ENCODE data around the gene POLR1A.

The POLR1A gene

DNA sequence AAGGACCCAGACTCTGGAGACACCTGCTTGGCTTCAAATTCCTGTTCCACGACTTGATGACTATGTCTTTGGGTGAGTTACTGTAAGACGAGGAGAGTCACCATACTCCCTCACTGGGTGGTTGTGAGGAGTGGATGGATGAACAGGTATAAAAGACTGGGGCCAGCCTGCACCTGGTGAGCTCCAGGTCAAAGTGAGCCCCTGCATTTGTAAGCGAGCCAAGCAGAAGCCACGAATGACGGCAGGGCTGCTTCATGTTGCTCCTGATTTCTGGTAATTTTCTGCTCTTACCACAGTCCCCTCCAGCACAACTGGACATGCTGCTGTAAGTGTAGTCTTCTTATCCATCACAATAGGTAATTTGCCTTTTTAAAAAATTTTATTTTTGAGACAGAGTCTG lies 86.6 kb downstream of the POLR1A start:
- DNase-seq = peak in 1 of 2 experiments; percentile 3

DNA sequence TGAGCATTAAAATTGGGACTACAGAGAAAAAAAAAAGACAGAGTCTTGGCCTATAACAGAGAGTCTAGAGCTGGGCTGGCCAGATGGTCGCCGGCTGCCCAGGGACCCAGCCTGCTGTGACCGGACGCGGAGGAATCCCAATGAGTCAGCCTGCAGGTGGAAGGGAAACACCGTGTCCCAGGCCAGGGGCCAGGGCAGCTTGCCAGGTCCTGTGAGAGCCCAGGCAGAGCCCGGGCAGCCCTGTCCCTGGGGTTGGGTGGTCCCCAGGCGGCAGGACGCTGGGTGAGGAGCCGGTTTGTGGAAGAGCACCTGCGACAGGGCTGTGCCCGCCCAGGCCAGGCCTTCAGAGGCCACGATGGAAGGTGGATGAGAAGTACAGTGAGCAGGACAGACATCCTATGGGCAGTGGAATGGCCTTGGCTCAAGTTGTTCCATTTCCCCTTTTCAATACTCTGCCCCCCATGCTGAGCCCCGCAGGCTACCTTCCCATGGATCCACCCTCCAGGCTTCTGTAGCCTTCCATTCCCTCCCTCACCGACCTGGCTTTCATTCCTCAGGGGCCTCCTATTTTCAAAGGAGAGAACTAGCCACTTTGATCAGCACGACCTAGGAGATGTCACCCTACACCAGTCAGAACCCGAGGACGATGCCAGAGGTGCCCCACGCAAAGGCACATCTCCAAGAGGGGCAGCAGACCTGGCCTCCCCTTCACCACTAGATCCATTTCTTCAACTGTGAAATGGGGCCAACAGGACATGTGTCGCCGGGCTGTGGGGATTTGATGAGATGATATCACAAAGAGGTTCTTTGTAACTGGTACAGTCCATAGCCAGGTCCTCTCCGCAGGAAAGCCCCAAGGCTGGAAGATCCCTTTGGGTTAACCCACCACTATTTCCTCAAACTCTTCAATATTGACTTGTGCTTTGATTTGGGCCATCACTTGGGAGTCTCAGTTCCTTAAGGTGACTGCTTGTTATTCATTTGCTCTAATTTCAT lies 87.5 kb downstream of the POLR1A start:
- DNase-seq = peak in 1 of 2 experiments; percentile 35

DNA sequence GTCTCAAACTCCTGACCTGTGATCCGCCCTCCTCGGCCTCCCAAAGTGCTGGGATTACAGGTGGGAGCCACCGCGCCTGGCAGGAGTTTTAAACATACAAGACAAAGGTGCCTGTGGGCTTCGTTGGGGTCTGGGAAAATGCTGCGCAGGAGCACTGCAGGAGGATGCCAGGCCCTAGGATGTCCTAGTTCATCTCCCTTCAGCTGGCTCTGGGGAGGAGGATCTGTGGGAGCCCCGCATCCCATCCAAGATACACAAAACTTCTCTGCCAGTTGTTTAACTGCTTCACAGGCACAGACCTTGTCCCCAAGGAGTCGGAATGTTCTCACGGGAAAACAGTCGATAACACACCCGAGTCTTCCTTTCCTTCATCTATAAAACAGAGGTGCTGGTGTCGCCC lies 89.1 kb downstream of the POLR1A start:
- no peak for DNase-seq

DNA sequence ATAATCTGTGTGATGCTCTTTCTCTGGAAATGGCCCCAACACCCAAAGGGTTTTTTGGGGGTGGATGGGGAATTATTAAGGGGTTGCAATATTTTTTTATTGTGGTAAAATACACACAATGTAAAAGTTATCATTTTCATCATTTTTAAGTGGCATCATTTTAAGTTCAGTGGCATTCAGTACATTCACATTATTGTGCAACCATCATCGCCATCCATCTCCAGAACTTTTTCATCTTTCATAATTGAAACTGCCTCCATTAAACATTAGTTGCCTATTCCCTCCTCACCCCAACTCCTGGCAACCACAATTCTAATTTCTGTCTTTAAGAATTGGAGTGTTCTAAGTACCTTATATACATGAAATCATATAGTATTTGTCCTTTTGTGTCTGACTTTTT lies 90.0 kb downstream of the POLR1A start:
- DNase-seq = no peak

DNA sequence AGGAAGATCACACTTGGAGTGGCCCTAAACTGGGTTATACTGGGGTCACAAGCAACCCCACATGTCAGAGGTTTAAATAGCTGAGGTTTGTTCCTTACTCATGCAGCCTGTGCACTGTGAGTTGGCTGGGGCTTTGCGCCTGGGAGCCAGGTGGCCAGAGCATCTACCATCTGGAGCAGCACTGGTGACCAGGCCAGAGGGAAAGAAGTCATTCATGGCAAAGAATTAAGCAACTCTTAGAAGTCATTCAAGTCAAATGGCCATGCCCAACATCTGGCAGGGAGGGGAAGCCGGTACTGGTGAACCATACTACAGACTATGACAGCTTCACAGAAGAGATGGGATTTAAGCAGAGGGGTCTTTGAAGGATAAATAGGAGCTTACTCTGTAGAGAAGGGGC lies 90.7 kb downstream of the POLR1A start:
- peak in 1 of 2 experiments; percentile 62 for DNase-seq

DNA sequence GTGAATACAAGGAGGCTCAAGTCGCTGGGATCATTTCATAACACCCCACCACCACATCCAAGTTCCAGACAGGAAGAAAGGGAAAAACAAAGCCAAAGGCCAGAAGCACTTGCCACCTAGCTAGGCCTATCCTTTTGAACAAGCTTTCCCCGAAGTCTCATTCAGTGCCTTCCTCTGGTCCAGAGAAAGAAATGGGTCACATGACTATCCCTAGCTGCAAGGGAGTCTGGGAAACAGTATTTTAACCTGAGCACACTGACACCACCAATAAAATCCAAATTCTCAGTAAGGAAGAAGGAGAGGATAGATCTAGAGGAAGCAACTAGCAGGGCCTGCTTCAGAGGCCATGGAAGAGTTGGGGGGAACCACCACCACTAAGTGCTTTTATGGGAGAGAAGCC lies 91.2 kb downstream of the POLR1A start:
- no peak for DNase-seq

DNA sequence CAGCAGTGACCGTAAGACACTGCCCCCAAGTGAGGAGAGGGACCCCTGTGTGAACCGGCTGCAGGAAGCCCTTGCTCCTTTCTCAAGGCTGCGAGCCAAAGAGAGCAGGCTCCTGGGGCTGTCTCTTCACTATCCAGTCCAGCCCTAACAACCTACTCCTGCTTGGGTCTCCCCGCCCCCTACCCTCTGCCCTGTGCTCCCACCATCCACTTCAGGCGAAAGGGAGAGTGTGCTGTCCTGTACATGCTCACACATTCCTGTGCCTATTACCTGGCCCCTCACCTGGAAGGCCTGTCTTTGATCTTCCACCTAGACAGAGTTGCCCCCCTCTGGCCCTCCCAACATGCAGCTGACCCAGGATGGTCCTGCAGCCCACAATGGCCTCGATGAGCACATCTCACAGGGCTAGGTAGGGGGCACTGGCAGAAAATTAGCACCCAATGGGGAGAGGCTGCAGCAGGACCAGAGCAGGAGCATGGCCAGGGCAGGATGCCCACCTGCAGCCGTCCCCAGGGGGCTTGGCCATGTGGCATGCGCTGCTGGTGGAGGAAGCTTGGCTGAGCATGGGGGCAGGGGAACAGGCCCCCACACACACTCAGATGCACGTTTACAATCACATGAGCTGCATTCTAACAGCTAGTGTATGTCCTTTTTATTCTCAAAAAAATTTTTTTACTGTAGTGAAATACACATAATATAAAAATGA lies 93.5 kb downstream of the POLR1A start:
- DNase-seq = no peak

DNA sequence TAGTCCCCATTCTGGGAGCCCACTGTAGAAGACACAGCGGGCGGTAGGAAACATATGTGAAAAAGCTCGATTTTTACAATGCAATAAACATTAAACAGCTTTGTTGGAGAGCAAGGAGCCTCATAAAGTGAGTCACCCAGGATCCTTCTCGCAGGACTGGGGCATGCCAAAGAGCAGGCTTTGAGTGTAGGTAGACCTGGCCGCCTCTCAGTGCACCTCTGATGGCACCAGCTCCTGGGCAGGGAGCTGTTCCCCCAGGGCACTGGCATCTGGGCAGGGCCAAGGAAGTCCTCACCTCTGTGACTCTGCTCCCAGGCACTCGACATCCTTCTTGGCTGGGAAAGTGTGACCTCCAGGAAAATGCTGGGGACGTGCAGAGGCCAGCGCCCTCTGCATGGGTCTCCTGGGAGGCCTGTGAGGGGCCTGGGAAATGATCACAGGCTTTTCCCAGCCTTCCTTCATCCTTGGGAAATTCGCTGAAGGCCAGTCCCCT lies 94.2 kb downstream of the POLR1A start:
- DNase-seq = no peak

DNA sequence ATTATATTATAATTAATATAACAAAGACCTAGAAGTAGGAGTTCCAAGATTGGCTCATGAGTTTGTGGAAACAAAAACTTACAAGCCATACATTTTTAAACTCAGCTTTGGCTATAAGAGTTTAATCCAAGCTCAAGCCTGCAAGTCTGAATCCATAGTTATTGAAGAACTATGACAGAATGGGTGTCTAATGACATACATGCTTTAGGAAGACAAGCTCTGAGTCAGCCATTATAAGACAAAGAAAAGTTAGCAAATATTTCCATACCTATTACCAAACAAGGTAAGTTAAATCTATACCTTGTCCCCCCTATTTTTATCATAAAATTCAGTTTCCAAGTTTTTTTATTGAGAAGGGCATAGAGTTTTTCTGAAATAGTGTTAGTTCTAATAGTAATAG lies 95.6 kb downstream of the POLR1A start:
- no peak for DNase-seq

DNA sequence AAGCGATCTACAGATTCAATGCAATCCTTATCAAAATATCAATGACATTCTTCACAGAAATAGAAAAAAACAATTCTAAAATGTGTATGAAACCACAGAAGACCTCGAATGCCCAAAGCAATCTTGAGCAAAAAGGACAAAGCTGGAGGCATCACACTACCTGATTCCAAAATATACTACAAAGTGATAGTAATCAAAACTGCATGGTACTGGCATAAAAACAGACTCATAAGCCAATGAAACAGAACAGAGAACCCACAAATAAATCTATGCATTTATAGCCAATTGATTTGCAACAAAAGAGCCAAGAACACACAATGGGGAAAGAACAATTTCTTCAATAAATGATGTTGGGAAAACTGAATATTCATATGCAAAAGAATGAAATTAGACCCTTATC lies 99.2 kb downstream of the POLR1A start:
- no peak for DNase-seq

DNA sequence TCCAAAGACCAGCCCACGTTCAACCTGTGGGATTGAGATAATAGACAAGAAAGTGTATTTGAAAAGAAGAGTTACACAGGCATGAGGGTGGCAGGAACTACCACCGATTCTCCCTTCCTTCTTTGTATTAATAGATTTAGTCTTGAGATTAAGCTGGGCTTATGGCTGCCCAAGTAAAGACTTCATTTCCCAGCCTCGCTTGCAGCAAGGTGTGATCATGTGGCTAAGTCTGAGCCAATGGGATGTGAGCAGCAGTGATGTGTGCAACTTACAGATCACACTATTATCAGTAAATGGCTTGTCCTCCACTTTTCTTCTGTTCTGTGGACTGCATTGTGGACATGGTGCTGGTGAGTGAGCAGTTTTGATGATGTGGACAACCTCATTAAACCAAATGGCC lies 101.7 kb downstream of the POLR1A start:
- DNase-seq = no peak

DNA sequence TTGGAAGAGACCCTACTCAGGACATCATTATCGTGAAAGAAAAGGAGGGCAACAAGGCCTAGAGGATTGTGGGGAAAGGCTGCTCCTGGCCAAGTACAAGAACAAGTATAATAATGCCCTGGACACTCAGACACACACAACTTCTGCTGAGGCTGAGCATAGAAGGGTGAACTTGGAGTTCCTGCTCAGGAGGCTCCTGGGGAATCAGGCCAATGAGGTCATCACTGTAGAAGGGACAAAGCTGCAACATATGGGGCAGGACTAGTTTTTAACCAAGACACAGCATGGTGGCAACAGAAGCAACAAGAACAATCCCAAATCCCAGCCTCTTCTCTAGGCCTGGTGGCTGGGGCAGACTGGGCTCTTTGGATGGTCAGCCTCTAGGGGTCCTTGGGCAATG lies 102.6 kb downstream of the POLR1A start:
- no peak for DNase-seq

DNA sequence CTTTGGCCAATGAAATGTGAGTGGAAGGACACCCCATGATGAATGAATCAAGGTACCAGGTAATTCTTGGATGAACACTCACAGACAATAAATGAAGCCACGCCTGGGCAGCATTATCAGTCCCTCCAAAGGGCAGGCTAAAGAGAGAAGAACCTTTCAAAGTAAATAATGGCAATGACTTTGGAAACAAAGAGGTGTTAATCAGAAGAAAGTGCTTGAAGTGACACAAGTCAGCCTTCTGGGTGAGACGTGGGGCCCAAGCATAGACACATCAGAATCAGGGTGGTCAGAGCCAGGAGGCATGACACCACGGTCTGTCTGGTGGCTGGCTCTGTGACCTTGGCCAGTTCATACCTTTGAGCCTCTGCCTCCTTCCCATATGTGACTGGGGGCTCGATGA lies 103.3 kb downstream of the POLR1A start:
- no peak for DNase-seq

DNA sequence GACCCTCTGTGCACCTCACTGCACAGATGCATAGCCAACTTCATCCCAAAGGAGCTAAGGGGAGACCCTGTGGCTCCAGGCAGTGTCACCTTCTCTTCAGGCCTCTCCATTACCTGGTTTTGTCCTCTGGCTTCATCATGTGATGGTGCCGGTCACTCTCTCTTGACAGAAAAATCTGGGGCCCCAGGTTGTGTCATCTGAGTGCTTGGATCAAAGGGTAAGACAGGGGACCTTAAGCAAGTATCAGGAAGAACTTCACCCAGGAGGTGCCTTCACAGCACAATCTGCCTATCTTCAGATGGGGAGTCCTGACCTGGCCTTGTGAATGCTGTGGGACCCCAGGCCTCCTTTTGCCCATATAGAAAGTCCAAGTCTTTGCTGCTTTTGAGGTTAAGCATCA lies 104.4 kb downstream of the POLR1A start:
- DNase-seq = no peak

DNA sequence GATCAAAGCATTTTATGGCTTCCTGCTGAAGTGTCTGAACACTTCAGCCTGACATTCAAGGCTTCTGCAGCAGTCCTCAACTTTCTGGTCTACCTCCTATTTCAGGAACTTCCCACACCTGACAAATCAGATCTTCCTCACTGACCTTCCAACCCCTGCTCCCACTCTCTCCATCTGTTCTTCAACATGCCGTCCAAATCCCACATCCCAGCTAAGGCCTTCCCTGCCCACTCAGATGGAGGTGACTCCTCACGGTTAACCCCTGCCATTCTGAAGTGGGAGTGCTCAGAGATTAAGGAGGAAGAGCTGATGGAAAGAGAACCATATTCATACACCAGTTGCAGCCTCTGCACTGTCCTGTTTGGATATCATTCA lies 104.8 kb downstream of the POLR1A start:
- no peak for DNase-seq

DNA sequence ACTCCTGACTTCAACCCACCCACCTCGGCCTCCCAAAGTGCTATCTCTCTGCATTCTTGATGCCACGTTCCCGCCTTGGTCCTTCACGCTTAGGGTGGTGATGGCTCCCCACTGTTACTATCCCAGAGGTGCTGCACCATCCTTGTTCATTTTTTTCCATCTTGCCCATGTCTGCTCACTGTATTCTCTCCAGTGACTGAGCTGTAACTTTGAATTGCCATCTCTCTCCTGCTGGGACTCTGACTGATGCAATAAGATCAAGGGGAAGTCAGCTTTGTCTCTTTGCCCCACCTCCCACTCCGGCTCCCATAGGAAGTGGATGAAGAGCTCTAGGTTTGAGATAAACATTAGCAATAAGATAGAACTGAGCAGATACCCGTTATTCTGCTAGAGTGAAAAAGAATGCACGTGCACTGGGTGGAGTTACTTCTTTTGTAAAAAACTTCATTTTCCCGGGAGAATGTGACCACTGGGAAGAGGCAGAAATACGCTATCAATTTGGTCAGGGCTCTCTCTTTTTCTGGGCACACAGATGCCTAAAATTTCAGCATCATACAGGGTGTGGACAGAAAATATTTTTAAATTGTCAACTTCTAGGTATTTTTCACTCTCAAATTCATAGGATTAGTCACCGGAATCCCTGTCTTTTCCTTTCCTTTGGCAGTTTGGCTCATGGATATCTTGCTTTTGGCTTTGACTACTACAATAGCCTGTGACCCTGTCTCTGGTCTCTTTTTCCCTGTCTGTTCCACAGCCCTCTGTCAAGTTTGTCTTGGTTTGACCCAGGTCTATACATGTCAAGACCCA lies 105.4 kb downstream of the POLR1A start:
- no peak for DNase-seq

DNA sequence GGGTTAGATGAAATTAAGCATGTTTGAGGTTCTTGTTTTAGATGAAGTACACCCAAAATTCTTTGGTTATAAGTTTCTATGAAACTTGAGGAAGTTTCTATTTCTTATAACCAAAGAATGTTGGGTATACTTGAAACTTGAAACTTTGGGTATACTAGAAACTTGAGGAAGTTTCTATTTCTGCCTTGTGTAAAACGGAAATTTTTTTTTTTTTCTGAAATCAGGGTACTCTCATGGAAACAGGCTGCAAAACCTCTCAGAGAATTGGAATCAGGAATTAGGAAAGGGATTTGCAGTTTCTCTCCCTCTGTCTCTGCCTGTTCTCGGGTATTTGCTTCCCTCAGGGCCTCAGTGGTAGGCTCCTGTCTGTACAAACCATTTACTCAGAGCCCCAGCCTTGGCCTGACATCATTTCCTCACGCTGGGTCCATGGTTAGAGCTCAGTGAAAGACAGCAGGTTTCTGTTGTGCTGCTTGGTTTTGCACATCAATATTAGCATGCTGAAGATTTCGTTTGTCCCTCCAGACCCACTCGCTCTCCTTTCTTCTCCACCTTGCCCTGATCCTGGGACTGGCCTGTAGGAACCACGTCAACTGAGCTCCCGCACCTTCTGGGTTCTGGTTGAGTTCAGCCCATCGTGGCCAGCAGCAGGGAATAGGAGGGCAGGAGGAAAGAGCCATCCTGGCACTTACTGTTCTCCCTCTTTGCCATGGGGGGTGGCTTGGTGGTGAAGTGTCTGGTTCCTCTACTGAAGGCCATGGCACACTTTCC lies 106.4 kb downstream of the POLR1A start:
- DNase-seq = no peak

DNA sequence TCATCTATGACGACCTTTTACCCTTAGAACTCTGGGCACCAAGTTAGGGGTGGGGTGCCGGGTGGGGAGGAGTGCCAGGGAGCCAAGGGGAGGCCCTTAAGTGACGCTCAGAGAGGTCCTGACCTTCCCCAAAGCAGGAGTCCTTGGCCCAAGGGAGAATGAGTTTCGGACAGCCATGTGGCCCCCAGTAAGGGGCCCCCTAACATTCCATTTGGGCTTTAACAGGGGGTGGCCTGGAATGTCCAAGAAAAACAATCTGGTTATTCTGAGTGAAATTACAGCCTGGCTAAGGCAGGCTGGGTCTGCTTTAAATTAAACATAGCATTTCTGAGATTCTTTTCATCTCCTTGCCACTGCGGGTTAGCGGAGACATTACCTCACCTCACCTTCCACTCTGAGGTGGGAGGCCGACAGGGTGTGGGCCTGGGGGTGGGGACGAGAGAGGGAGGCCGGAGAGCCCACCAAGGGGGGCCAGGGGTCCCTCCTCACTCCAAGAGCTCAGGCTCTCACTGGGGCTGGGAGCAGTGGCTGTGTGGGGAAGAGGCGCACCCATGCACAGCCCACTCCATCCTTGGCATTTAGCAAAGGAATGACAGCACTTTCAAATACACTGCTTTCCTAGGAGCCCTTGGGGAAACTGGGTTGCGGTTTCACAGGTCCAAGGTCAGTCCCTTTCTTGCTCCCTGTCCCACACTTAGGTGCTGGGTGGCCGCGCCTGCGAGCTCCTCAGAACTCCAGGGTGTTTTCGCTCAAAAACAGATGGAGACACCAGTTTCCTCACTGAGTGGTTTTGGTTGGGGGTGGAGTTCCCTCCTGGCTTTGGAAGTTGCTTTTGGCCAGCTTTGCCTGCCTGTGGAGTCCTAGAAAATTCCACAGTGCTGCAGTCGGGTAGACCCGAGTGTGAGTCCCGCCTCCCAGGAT lies 107.4 kb downstream of the POLR1A start:
- DNase-seq = no peak

DNA sequence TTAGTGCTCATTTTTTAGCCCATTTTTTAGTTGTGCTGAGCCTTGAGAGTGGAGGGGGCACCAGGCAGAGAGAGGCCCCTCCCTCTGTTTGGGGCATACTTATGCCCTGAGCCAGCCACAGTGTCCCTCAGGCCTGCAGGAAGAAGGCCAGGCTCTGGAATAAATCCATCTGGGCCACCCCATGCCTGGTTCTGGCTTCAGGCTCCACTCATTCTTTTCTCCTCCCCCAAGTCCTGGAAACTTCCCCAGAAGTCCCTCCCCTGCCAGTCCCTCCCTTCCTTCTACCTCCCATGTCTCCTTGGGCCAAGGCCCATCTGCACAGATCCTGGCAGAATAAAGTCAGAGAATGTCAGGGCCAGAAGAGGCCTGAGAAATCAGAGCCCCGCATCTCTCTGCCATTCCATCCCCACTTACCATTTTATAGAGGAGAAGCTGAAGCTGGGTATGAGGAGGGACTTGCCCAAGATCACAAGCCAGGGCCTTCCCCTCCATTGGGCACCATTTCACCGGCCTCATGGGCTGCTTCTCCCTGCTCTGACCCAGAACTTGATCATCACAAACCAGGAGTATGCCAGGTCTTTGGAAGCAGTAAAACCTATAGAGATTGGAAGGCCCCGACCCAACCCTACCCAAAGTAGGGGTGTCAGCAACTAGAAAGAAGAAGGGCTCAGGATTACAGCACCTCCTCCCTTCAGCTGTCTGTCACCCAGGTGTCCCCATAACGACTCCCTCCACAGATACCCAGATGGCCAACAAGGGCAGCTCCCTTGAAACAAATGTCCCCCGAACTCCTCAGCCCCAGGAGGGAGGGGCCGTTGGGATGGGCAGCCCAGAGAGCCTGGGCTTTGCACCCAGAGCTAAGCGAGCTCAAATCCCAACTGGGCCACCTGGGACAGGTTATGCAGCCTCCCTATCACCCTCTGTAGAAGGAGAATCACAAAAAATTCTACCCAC lies 108.4 kb downstream of the POLR1A start:
- DNase-seq = no peak

DNA sequence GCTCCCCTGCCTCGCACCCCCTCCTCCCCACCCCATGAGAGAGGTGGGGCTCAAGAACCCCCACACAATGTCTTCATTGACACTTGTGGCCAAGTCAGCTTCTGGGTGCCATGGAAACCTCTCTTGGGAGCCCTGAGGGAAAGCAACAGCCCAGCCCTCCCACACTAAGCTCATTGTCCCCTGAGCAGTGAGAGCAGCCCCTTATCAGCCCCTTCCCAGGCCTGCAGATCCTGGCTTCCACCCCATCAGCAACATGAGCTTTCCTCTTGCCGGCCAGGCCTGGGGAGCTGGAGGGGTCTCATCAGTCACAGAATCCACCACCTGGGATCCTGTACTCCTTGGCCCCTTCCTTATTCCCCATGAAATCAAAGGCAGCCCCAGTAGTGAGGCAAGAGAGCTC lies 109.1 kb downstream of the POLR1A start:
- DNase-seq = no peak

All from NCI-H524 (cell line).